HCT116 (cell line): Measurements from ENCODE around the gene POLE. TPM values are rescaled to one million over a fixed set of nuclear protein-coding genes. Genes with fewer than 3 reads are reported as not detected.

Experiments
- ATAC-seq: fragments of 200-7000 bp; cut with Tn5 transposase; 2 replicates; pipeline ENCODE4 v1.9.1; 2020; ENCODE audit warnings: mild to moderate bottlenecking, moderate library complexity
- BruUV-seq: library from RNA; stranded (reverse); fragments of 400-500 nt; replicated peaks from 2 replicates; lab custom pipeline; 2021; lab: Mats Ljungman, UMichigan
- CTCF ChIA-PET: fragments of 300-600 bp; sonication (Branson Sonifier 250); formaldehyde crosslinking; loops from one replicate; lab custom pipeline; 2021; ENCODE audit warnings: antibody characterized with exemption; lab: Charles Lee
- POLR2A ChIA-PET: fragments of 300-600, 350-600 bp; sonication (Branson Sonifier 250); formaldehyde crosslinking; loops from one replicate; lab custom pipeline; 2021; ENCODE audit warnings: antibody characterized with exemption; lab: Charles Lee
- RAD21 ChIA-PET, 2 experiments: fragments of 300-600 bp; sonication (Branson Sonifier 250); formaldehyde crosslinking; loops; one replicate each; lab custom pipeline; 2023; ENCODE audit warnings: low total read pairs in 2 of 2; ENCODE audit not compliant: uncharacterized antibody in 2 of 2, unreplicated experiment in 2 of 2, low non-redundant PET in 1 of 2; lab: Charles Lee
- DNase-seq: peaks from one replicate; pipeline ENCODE4 v3.0.0-alpha.2; 2010; ENCODE audit warnings: low read depth, low spot score
- H2AFZ ChIP-seq: fragments of 200-600 bp; shearing (Covaris generic), sonication (generic); 2 replicates; pipeline ENCODE4 v1.6.1; 2017; ENCODE audit warnings: low read depth, mixed run types, mixed read lengths, antibody characterized with exemption, low read length; ENCODE audit not compliant: poor library complexity, severe bottlenecking
- H3K27ac ChIP-seq: 2 replicates; pipeline ENCODE4 v1.5.1; 2012; ENCODE audit warnings: low read depth, low read length
- H3K27me3 ChIP-seq: fragments of 200-600 bp; sonication (generic); 2 replicates; pipeline ENCODE4 v1.6.1; 2016; ENCODE audit warnings: mixed run types, low read length, mixed read lengths; ENCODE audit not compliant: insufficient read depth
- H3K36me3 ChIP-seq, 2 experiments: fragments of 200-500 bp in 1 of 2; fragments of 200-600 bp in 1 of 2; sonication (Bioruptor generic) in 1 of 2; sonication (generic) in 1 of 2; 2 replicates each; pipeline versions ENCODE4 v1.5.1 to v1.6.1; 2014 to 2016; ENCODE audit warnings: low read length in 2 of 2, inconsistent platforms in 1 of 2, mixed read lengths in 1 of 2, mixed run types in 1 of 2; ENCODE audit not compliant: insufficient read depth in 2 of 2, control insufficient read depth in 1 of 2
- H3K4me1 ChIP-seq, 2 experiments: fragments of 200-600 bp in 1 of 2; sonication (generic) in 1 of 2; 2 replicates each; pipeline versions ENCODE4 v1.5.1 to v1.6.1; 2012 to 2017; ENCODE audit warnings: low read length in 2 of 2, inconsistent platforms in 1 of 2, mild to moderate bottlenecking in 1 of 2, mixed read lengths in 1 of 2, mixed run types in 1 of 2, moderate library complexity in 1 of 2; ENCODE audit not compliant: insufficient read depth in 2 of 2, control insufficient read depth in 1 of 2
- H3K4me2 ChIP-seq: fragments of 200-600 bp; sonication (generic); 2 replicates; pipeline ENCODE4 v1.6.1; 2017; ENCODE audit warnings: mixed run types, low read length, mixed read lengths
- H3K4me3 ChIP-seq, 2 experiments: fragments of 200-600 bp in 1 of 2; sonication (generic) in 1 of 2; replicated peaks in 1 of 2; 2 replicates each; pipeline ENCODE4 v1.5.1; 2011 to 2016; ENCODE audit warnings: low read length in 2 of 2, control low read depth in 1 of 2, low read depth in 1 of 2, mild to moderate bottlenecking in 1 of 2, mixed read lengths in 1 of 2, mixed run types in 1 of 2
- H3K79me2 ChIP-seq: fragments of 200-600 bp; sonication (generic); 2 replicates; pipeline ENCODE4 v1.6.1; 2017; ENCODE audit warnings: mild to moderate bottlenecking, mixed run types, low read length, moderate library complexity, mixed read lengths; ENCODE audit not compliant: insufficient read depth
- H3K9ac ChIP-seq: fragments of 200-600 bp; sonication (generic); 2 replicates; pipeline ENCODE4 v1.6.1; 2016; ENCODE audit warnings: low read length, mixed read lengths
- H3K9me2 ChIP-seq: fragments of 200-600 bp; sonication (generic), shearing (Covaris generic); 2 replicates; pipeline ENCODE4 v1.6.1; 2017; ENCODE audit warnings: mixed run types, mild to moderate bottlenecking, moderate library complexity; ENCODE audit not compliant: insufficient read depth
- H3K9me3 ChIP-seq, 2 experiments: fragments of 200-500 bp in 1 of 2; fragments of 200-600 bp in 1 of 2; sonication (Bioruptor generic) in 1 of 2; sonication (generic) in 1 of 2; 2 replicates each; pipeline ENCODE4 v1.6.1; 2014 to 2017; ENCODE audit warnings: low read length in 2 of 2, mixed read lengths in 2 of 2, inconsistent platforms in 1 of 2, low read depth in 1 of 2, mild to moderate bottlenecking in 1 of 2, mixed run types in 1 of 2, moderate library complexity in 1 of 2; ENCODE audit not compliant: control insufficient read depth in 1 of 2, insufficient read depth in 1 of 2
- H4K20me1 ChIP-seq: fragments of 200-600 bp; sonication (generic), shearing (Covaris generic); 2 replicates; pipeline ENCODE4 v1.6.1; 2017; ENCODE audit warnings: mixed run types, mild to moderate bottlenecking, moderate library complexity; ENCODE audit not compliant: insufficient read depth
- CBX3 ChIP-seq: IDR thresholded peaks from 2 replicates; pipeline ENCODE4 v1.6.1; 2012; ENCODE audit warnings: low read depth
- CEBPB ChIP-seq: IDR thresholded peaks from 2 replicates; pipeline ENCODE4 v1.6.1; 2012; ENCODE audit warnings: low read depth
- CTCF ChIP-seq, 3 experiments: fragments of 200-600 bp in 1 of 3; sonication (generic) in 1 of 3; IDR thresholded peaks in 2 of 3; conservative IDR thresholded peaks in 1 of 3; 2 replicates each; pipeline ENCODE4 v1.5.1; 2012 to 2017; ENCODE audit warnings: low read depth in 2 of 3, low read length in 2 of 3, antibody characterized with exemption in 1 of 3, borderline replicate concordance in 1 of 3, control low read depth in 1 of 3, mild to moderate bottlenecking in 1 of 3, mixed read lengths in 1 of 3, mixed run types in 1 of 3, moderate library complexity in 1 of 3; ENCODE audit not compliant: insufficient read depth in 1 of 3
- EGR1 ChIP-seq: IDR thresholded peaks from 2 replicates; pipeline ENCODE4 v1.6.1; 2012; ENCODE audit warnings: low read depth
- ELF1 ChIP-seq: IDR thresholded peaks from 2 replicates; pipeline ENCODE4 v1.6.1; 2012; ENCODE audit warnings: low read depth, borderline replicate concordance
- EZH2 ChIP-seq: fragments of 200-600 bp; sonication (generic); IDR thresholded peaks from 2 replicates; pipeline ENCODE4 v1.6.1; 2017; ENCODE audit warnings: antibody characterized with exemption, mixed run types
- FOSL1 ChIP-seq: IDR thresholded peaks from 2 replicates; pipeline ENCODE4 v1.6.1; 2012; ENCODE audit warnings: low read depth
- JUND ChIP-seq: IDR thresholded peaks from 2 replicates; pipeline ENCODE4 v1.6.1; 2012
- MAX ChIP-seq: IDR thresholded peaks from 2 replicates; pipeline ENCODE4 v1.6.1; 2012
- RAD21 ChIP-seq: IDR thresholded peaks from 2 replicates; pipeline ENCODE4 v1.6.1; 2012; ENCODE audit warnings: low read depth, mild to moderate bottlenecking
- SIN3A ChIP-seq: IDR thresholded peaks from 2 replicates; pipeline ENCODE4 v1.6.1; 2012; ENCODE audit warnings: low read depth
- SP1 ChIP-seq: IDR thresholded peaks from 2 replicates; pipeline ENCODE4 v1.6.1; 2012; ENCODE audit warnings: low read depth
- TCF7L2 ChIP-seq: IDR thresholded peaks from 2 replicates; pipeline ENCODE4 v1.7.0; 2011; ENCODE audit warnings: borderline replicate concordance, inconsistent platforms; ENCODE audit not compliant: insufficient read depth, insufficient read length; ENCODE audit errors: extremely low read depth
- YY1 ChIP-seq: IDR thresholded peaks from 2 replicates; pipeline ENCODE4 v1.6.1; 2011; ENCODE audit warnings: low read length, low read depth, moderate library complexity, mild to moderate bottlenecking; ENCODE audit not compliant: insufficient replicate concordance; ENCODE audit errors: extremely low read depth
- ZBTB33 ChIP-seq: IDR thresholded peaks from 2 replicates; pipeline ENCODE4 v1.6.1; 2011; ENCODE audit warnings: mild to moderate bottlenecking, low read length, moderate library complexity; ENCODE audit not compliant: insufficient replicate concordance; ENCODE audit errors: extremely low read depth
- ZFX ChIP-seq: fragments of 450-650 bp; IDR thresholded peaks from 2 replicates; pipeline ENCODE4 v1.6.1; 2017
- intact Hi-C: fragments of 100-400 bp; cut with micrococcal nuclease; formaldehyde crosslinking; loops from 2 replicates; pipeline ENCODE4 v1.10.0; 2022
- total RNA-seq: library from RNA; stranded (reverse); gene quantifications from one replicate; pipeline ENCODE4 v1.2.1, GENCODE V29; 2021; ENCODE audit not compliant: unreplicated experiment

POLE gene
- total RNA-seq, 1 experiment from 2014 or later = 128 TPM

GRCh38 chr12:132577191-132577920 lies 109.8 kb downstream of the POLE start (continued):
- TF ChIP-seq EGR1 (no peak), TCF7L2 (no peak), ZFX (no peak), YY1 (no peak), SIN3A (no peak), FOSL1 (no peak)

- no TSS peak for BruUV-seq
- ChIA-PET POLR2A (no interaction called here), CTCF (no interaction called here), RAD21 (no interaction called here)
- TF ChIP-seq EZH2 (no peak), ZFX (no peak), RAD21 (no peak)
- Histone ChIP-seq H3K4me1 (no peaks in the 10 kb centered on the region), H3K9me2 (no peaks in the 10 kb centered on the region), H3K4me3 (no peak overlapping the region), H3K36me3 (peaks cover 24 to 28% of the 10 kb centered on the region in 2 experiments), H3K4me2 (no peak overlapping the region), H2AFZ (no peak overlapping the region), H3K9me3 (no peaks in the 10 kb centered on the region), H3K27me3 (no peaks in the 10 kb centered on the region), H4K20me1 (no peaks in the 10 kb centered on the region), H3K9ac (no peak overlapping the region), H3K79me2 (no peaks in the 10 kb centered on the region), H3K27ac (no peak overlapping the region)
- intact Hi-C loops = no loop called here
- DNase-seq = no peak
- ATAC-seq = no peak
These were observed 110.4 kb downstream of the POLE start for GRCh38 chr12:132576701-132577100.

- Histone ChIP-seq H2AFZ (no peak overlapping the region), H3K79me2 (no peaks in the 10 kb centered on the region), H3K9ac (no peak overlapping the region), H3K27ac (no peak overlapping the region), H4K20me1 (no peaks in the 10 kb centered on the region), H3K9me3 (no peaks in the 10 kb centered on the region), H3K4me2 (no peak overlapping the region), H3K36me3 (peaks cover 20 to 26% of the 10 kb centered on the region in 2 experiments), H3K4me3 (no peak overlapping the region), H3K4me1 (no peaks in the 10 kb centered on the region), H3K9me2 (no peaks in the 10 kb centered on the region), H3K27me3 (no peaks in the 10 kb centered on the region)
- intact Hi-C loops = no loop called here
- CTCF ChIA-PET = no interaction called here
- RAD21 ChIA-PET = no interaction called here
- no TSS peak for BruUV-seq
- DNase-seq (no peak), ATAC-seq (no peak)
- POLR2A ChIA-PET = no interaction called here
- TF ChIP-seq TCF7L2 (no peak), ZBTB33 (no peak), CEBPB (no peak), EGR1 (no peak), JUND (no peak), CTCF (IDR thresholded peaks at IDR 0.05 in 2 of 3, conservative IDR thresholded peaks at IDR 0.05 in 1 of 3; ENCODE audit: borderline replicate concordance in 1 of 3, insufficient read depth in 1 of 3, low read depth in 2 of 3, low read length in 2 of 3) (no peak), SP1 (no peak), CBX3 (no peak), ELF1 (no peak), MAX (no peak), EZH2 (no peak)
These were observed 111.5 kb downstream of the POLE start for GRCh38 chr12:132575661-132576060.
